B cell (primary cell): Measurements from ENCODE around the gene WDR7.

Source experiments
- EZH2 ChIP-seq: IDR thresholded peaks from 2 replicates; pipeline ENCODE4 v1.6.1; 2012; ENCODE audit warnings: borderline replicate concordance, low read depth, mild to moderate bottlenecking, moderate library complexity, low read length; ENCODE audit not compliant: insufficient read depth, poor library complexity, severe bottlenecking
- TF ChIP-seq, protein P1 (sequence below): fragments of 200-600 bp; IDR thresholded peaks from one replicate; pipeline ENCODE4 v1.8.0; 2022; ENCODE audit warnings: antibody characterized with exemption, mild to moderate bottlenecking

DNA sequence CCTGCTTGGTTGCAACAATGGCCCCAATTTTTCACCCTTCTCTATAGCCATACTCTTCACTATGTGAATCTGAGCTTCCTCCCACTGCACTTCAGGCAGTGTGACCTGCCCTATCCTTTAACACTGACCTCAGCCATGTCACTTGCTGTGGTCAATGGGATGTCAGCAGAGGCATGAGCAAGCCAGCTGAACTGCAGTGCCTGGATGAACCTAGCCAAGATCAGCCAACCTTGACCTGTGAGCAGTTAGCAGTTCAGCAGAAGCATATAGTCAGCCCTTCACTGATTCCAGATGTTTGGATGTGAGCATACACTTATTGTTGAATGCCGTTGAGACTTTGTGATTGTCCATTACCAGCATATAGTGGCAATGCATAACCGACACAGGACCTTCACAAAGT lies 432.3 kb downstream of the WDR7 start:
- TF ChIP-seq, protein P1, sequence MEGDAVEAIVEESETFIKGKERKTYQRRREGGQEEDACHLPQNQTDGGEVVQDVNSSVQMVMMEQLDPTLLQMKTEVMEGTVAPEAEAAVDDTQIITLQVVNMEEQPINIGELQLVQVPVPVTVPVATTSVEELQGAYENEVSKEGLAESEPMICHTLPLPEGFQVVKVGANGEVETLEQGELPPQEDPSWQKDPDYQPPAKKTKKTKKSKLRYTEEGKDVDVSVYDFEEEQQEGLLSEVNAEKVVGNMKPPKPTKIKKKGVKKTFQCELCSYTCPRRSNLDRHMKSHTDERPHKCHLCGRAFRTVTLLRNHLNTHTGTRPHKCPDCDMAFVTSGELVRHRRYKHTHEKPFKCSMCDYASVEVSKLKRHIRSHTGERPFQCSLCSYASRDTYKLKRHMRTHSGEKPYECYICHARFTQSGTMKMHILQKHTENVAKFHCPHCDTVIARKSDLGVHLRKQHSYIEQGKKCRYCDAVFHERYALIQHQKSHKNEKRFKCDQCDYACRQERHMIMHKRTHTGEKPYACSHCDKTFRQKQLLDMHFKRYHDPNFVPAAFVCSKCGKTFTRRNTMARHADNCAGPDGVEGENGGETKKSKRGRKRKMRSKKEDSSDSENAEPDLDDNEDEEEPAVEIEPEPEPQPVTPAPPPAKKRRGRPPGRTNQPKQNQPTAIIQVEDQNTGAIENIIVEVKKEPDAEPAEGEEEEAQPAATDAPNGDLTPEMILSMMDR: no peak
- TF ChIP-seq EZH2: no peak
